ENCODE data around the gene P2RY2.

The P2RY2 gene

DNA sequence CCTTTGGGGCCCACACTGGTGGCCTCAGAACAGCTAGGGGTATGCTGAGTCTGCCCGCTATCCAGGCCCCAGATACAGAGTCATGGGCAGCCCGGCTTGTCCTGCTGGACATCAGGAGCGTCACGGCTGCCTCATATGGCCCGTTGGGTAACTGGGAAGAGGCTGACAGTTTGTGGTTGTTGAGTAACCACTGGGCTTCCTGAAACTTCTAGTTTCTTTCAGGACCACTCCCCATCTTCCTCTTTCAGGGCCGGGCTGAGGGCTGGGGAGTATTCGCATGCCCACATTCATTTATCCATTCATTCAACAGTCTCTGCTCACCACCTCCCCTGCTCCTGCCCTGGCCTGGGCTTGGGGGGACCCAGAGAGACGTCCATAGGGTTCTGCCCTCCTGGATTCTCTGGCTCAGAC, 13.4 kb upstream of the P2RY2 start:
- WGBS, 2 experiments = 91 to 94% methylated on average over 8 of the region's 8 CpGs
- Histone ChIP-seq H3K36me3 (ENCODE audit: control insufficient read depth, insufficient read depth, low read length) (no peaks in the 10 kb centered on the region), H3K4me1 (ENCODE audit: control insufficient read depth, insufficient read depth, low read length) (peaks cover 20% of the 10 kb centered on the region), H3K27me3 (ENCODE audit: control insufficient read depth, insufficient read depth, low read length, poor library complexity, severe bottlenecking) (no peaks in the 10 kb centered on the region), H3K27ac (ENCODE audit: insufficient read depth, low read depth, low read length, poor library complexity, severe bottlenecking) (no peak overlapping the region), H3K4me3 (ENCODE audit: insufficient read depth, low read depth, low read length) (no peak overlapping the region), H3K9me3 (ENCODE audit: control insufficient read depth, low read length) (no peaks in the 10 kb centered on the region)

GRCh38 chr11:73205661-73206343, 12.3 kb upstream of the P2RY2 start:
- Histone ChIP-seq H3K9me3 (ENCODE audit: control insufficient read depth, low read length) (no peaks in the 10 kb centered on the region), H3K27me3 (ENCODE audit: control insufficient read depth, insufficient read depth, low read length, poor library complexity, severe bottlenecking) (no peaks in the 10 kb centered on the region), H3K27ac (ENCODE audit: insufficient read depth, low read depth, low read length, poor library complexity, severe bottlenecking) (no peak overlapping the region), H3K4me1 (ENCODE audit: control insufficient read depth, insufficient read depth, low read length) (peaks cover 10% of the 10 kb centered on the region), H3K4me3 (ENCODE audit: insufficient read depth, low read depth, low read length) (no peak overlapping the region), H3K36me3 (ENCODE audit: control insufficient read depth, insufficient read depth, low read length) (no peaks in the 10 kb centered on the region)
- 92 to 96% methylated on average over 4 of the region's 5 CpGs for WGBS, 2 experiments

GRCh38 chr11:73206801-73207200, 11.3 kb upstream of the P2RY2 start:
- no peak overlapping the region for H3K27ac ChIP-seq (ENCODE audit: insufficient read depth, low read depth, low read length, poor library complexity, severe bottlenecking)
- H3K36me3 ChIP-seq (ENCODE audit: control insufficient read depth, insufficient read depth, low read length) = no peaks in the 10 kb centered on the region
- no peaks in the 10 kb centered on the region for H3K27me3 ChIP-seq (ENCODE audit: control insufficient read depth, insufficient read depth, low read length, poor library complexity, severe bottlenecking)
- no peak overlapping the region for H3K4me3 ChIP-seq (ENCODE audit: insufficient read depth, low read depth, low read length)
- 72 to 85% methylated on average over 2 of the region's 2 CpGs for WGBS, 2 experiments
- peaks cover under 1% of the 10 kb centered on the region for H3K4me1 ChIP-seq (ENCODE audit: control insufficient read depth, insufficient read depth, low read length)
- H3K9me3 ChIP-seq (ENCODE audit: control insufficient read depth, low read length) = no peaks in the 10 kb centered on the region

DNA sequence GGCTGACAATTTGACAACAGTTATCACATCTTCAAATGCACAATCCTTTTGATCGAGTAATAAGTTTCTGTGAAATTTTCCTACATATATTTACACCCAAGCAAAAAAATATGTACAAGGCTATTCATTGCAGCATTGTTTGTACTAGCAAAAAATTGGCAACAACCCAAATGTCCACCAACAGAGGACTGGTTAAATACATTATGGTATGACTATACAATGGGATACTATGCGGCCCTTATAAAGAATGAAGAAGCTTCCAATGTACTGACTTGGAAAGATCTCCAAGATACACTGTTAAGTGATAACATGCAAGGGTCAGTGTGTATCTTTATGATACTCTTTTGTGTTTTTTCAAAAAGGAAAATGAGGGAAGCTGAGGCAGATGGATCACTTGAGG, 8.2 kb upstream of the P2RY2 start:
- Histone ChIP-seq H3K4me3 (ENCODE audit: insufficient read depth, low read depth, low read length) (no peak overlapping the region), H3K27ac (ENCODE audit: insufficient read depth, low read depth, low read length, poor library complexity, severe bottlenecking) (no peak overlapping the region), H3K4me1 (ENCODE audit: control insufficient read depth, insufficient read depth, low read length) (peaks cover 9% of the 10 kb centered on the region), H3K9me3 (ENCODE audit: control insufficient read depth, low read length) (no peaks in the 10 kb centered on the region), H3K36me3 (ENCODE audit: control insufficient read depth, insufficient read depth, low read length) (no peaks in the 10 kb centered on the region), H3K27me3 (ENCODE audit: control insufficient read depth, insufficient read depth, low read length, poor library complexity, severe bottlenecking) (no peaks in the 10 kb centered on the region)
- 91 to 95% methylated on average over 2 of the region's 2 CpGs for WGBS, 2 experiments

DNA sequence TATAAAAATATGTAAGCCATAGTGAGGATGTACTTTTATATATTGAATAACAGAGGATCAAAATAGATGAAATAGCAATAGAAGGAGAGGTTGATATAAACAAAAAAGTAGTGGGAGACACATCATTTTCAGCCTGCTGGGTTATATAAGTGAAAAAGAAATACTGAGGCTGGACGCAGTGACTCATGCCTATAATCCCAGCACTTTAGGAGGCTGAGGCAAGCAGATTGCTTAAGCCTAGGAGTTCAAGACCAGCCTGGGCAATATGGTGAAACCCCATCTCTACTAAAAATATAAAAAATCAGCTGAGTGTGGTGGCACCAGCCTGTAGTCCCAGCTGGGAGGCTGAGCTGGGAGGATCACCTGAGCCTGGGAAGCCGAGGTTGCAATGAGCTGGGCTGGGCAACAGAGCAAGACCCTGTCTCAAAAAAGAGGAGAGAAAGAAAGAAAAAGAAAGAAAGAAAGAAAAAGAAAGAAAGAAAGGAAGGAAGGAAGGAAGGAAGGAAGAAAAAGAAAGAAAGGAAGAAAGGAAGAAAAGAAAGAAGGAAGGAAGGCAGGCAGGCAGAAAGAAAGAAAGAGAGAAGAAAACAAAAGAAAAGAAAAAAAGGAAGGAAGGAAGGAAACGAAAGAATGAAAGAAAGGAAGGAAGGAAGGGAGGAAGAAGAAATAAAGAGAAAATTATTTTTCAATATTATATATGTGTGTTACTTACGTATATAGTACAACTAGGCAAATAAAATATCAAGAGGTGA, 7.0 kb upstream of the P2RY2 start:
- H3K9me3 ChIP-seq (ENCODE audit: control insufficient read depth, low read length) = no peaks in the 10 kb centered on the region
- WGBS, 2 experiments = 90 to 95% methylated on average over 3 of the region's 4 CpGs
- no peaks in the 10 kb centered on the region for H3K36me3 ChIP-seq (ENCODE audit: control insufficient read depth, insufficient read depth, low read length)
- H3K4me3 ChIP-seq (ENCODE audit: insufficient read depth, low read depth, low read length) = no peak overlapping the region
- H3K27ac ChIP-seq (ENCODE audit: insufficient read depth, low read depth, low read length, poor library complexity, severe bottlenecking) = no peak overlapping the region
- peaks cover 9% of the 10 kb centered on the region for H3K4me1 ChIP-seq (ENCODE audit: control insufficient read depth, insufficient read depth, low read length)
- no peaks in the 10 kb centered on the region for H3K27me3 ChIP-seq (ENCODE audit: control insufficient read depth, insufficient read depth, low read length, poor library complexity, severe bottlenecking)

DNA sequence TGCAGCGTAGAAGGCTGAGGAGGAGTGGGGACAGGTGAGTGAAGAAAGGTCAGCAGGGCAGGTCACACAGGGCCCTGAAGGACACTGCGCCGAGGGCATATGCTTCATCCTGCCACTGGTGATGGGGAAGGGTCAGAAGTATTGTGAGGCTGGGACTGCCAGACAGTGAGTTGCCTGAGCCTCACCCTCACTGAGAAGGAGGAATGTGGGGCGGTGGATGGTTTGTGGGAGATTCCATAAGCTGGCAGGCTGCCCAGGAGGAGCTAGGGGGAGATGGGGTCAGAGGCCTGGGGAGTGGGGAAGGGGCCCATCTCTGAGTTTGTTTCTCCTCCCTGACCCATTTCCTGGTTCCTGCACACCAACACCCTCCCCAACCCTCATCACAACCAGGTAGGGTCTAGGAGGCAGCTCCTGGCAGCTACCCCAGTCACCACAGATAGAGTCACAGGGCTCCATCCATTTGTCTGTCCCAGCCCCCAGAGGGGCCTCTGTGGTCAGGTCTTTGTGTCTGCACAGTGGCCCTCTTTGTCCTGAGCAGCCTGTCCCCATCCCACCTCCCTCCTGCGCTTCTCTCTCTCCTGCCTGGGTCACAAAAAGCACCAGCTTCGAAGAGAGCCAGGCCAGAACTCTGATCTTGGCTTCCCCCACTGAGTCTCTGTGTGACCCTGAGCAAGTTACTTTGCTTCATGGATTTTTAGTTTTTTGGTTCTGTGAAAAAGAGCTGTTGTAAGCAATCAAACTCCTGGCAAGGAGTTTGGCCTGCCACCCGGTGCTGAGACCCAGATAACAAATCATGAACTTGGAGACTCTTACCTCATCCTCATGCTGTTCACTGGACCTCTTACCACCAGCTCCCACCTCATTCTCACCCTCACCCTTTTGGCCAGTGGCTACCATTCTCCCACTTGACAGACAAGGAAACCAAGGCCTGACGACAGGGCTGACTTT, 4.6 kb upstream of the P2RY2 start:
- Histone ChIP-seq H3K9me3 (ENCODE audit: control insufficient read depth, low read length) (no peaks in the 10 kb centered on the region), H3K27me3 (ENCODE audit: control insufficient read depth, insufficient read depth, low read length, poor library complexity, severe bottlenecking) (peaks cover 19% of the 10 kb centered on the region), H3K27ac (ENCODE audit: insufficient read depth, low read depth, low read length, poor library complexity, severe bottlenecking) (no peak overlapping the region), H3K36me3 (ENCODE audit: control insufficient read depth, insufficient read depth, low read length) (no peaks in the 10 kb centered on the region), H3K4me3 (ENCODE audit: insufficient read depth, low read depth, low read length) (no peak overlapping the region), H3K4me1 (ENCODE audit: control insufficient read depth, insufficient read depth, low read length) (peaks cover 10% of the 10 kb centered on the region)
- 86% methylated on average over 7 to 8 of the region's 8 CpGs for WGBS, 2 experiments

DNA sequence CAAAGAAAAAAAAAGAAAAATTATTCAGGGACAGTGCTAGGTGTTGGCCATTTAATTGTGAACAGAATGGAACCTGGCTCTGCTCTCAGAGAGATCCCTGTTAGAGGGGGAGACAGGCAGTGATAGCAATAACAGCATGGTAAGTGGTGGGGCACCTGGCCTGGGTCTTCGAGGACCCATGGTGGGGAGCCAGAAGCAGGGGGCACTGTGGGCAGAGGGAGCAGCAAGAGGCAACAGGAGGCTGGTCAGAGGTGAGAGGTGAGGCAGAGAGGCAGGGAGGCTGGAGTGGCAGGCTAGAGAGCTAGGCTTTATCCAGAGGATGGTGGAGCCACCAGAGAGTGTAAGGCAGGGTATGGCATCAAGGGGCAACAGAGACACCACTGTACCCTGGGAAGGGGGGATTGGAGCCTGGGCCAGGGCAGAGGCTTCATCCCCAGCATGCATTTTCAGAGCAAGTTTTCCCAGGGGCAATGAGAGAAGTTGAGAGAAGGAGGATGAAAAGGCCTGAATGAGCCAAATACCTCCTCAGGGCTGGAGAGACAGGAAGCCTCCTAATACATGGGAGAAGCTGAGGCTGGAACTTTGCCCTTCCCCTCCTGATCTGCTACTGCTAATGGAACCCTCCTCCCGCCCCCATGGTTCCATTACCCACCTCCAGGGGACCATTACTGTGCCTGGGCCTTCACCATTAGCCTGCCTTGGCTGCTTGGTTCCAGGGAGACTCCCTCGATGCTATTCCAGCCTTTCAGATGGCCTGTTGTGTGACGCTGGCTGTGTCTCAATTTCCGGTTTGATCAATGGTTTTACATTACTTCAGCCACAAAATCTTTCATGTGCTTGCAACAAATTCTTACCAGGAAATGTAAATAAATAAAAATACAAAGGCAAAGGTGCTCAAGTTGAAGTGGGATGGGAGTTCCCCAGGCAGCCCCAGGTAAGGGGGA, 2.6 kb upstream of the P2RY2 start:
- H3K9me3 ChIP-seq (ENCODE audit: control insufficient read depth, low read length) = no peaks in the 10 kb centered on the region
- peaks cover 36% of the 10 kb centered on the region for H3K27me3 ChIP-seq (ENCODE audit: control insufficient read depth, insufficient read depth, low read length, poor library complexity, severe bottlenecking)
- no peak overlapping the region for H3K4me3 ChIP-seq (ENCODE audit: insufficient read depth, low read depth, low read length)
- no peak overlapping the region for H3K27ac ChIP-seq (ENCODE audit: insufficient read depth, low read depth, low read length, poor library complexity, severe bottlenecking)
- no peaks in the 10 kb centered on the region for H3K36me3 ChIP-seq (ENCODE audit: control insufficient read depth, insufficient read depth, low read length)
- H3K4me1 ChIP-seq (ENCODE audit: control insufficient read depth, insufficient read depth, low read length) = peaks cover 16% of the 10 kb centered on the region
- 88 to 90% methylated on average over 5 of the region's 5 CpGs for WGBS, 2 experiments

GRCh38 chr11:73216465-73216864, 1.6 kb upstream of the P2RY2 start:
- 93 to 95% methylated on average over 2 of the region's 2 CpGs for WGBS, 2 experiments
- Histone ChIP-seq H3K27me3 (ENCODE audit: control insufficient read depth, insufficient read depth, low read length, poor library complexity, severe bottlenecking) (peaks cover 36% of the 10 kb centered on the region), H3K27ac (ENCODE audit: insufficient read depth, low read depth, low read length, poor library complexity, severe bottlenecking) (no peak overlapping the region)

DNA sequence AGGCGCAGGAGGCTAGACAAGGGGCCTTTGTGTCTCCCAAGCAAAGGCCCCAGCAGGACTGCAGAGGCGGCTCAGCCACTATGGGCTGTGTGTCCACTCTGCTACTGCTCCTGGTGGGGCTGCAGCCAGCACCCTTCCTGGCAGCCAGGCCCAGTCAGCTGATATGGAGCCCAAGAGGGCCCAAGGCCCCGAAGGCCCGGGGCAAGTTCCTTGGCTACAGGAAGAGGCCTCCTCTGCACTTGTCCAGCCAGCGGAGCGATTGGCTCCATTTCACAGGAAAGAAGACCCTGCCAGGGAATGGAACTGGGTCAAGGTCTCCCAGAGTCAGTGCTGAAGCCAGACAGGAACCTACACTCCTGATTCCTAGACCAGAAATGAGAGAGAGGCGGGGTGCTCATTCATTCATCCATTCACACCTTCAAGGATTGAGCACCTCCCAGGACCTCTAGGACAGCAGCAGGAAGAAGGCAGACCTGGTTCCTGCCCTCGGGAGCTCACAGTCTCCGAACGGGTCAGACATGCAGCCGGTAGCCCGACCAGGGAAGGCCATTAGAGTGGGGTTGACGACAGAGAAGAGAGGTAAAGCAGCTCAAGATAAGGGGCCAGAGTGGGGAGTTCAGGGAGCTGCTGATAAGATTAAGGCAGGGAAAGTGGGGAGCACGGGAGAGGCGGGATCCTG, 811 bp upstream of the P2RY2 start:
- 88% methylated on average over 15 of the region's 15 CpGs for WGBS, 2 experiments
- H3K36me3 ChIP-seq (ENCODE audit: control insufficient read depth, insufficient read depth, low read length) = no peaks in the 10 kb centered on the region
- H3K4me3 ChIP-seq (ENCODE audit: insufficient read depth, low read depth, low read length) = no peak overlapping the region
- no peak overlapping the region for H3K27ac ChIP-seq (ENCODE audit: insufficient read depth, low read depth, low read length, poor library complexity, severe bottlenecking)
- H3K9me3 ChIP-seq (ENCODE audit: control insufficient read depth, low read length) = no peaks in the 10 kb centered on the region
- H3K27me3 ChIP-seq (ENCODE audit: control insufficient read depth, insufficient read depth, low read length, poor library complexity, severe bottlenecking) = peaks cover 36% of the 10 kb centered on the region
- peaks cover 16% of the 10 kb centered on the region for H3K4me1 ChIP-seq (ENCODE audit: control insufficient read depth, insufficient read depth, low read length)

More at GRCh38 chr11:73216465-73216864, 1.6 kb upstream of the P2RY2 start:
- H3K4me1 ChIP-seq (ENCODE audit: control insufficient read depth, insufficient read depth, low read length) = peaks cover 16% of the 10 kb centered on the region
- no peaks in the 10 kb centered on the region for H3K9me3 ChIP-seq (ENCODE audit: control insufficient read depth, low read length)
- no peak overlapping the region for H3K4me3 ChIP-seq (ENCODE audit: insufficient read depth, low read depth, low read length)
- no peaks in the 10 kb centered on the region for H3K36me3 ChIP-seq (ENCODE audit: control insufficient read depth, insufficient read depth, low read length)

Measured in ectodermal cell (in vitro differentiated cells).